HG02870 (cell line): ENCODE results near the gene CCBE1.
A peak's percentile ranks its signal among the peaks of the same experiment; 100 is the strongest.

Experiments used
- ATAC-seq: cut with Tn5 transposase; IDR thresholded peaks from one replicate; pipeline ENCODE4 v1.9.1; 2021; ENCODE audit warnings: mild to moderate bottlenecking, moderate library complexity; ENCODE audit not compliant: unreplicated experiment

Gene CCBE1

DNA sequence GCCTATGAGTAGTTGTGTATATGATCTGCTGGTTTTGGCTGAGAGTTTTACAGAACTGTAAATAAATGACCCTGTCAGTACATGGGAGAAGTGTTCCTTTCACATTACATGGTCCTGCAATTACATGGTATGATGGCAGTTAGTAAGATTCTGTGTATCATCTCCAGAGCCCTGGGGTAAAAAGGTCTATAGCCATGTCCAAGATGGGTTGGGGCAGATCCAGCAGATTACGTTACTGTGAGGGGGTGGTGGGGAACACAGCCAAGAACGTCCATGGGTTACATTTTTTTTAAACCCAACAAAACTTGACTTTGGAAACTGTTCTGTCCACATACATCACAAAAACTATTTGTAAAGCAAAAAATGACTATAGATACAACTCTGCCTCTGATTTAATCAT is 274.0 kb downstream of the CCBE1 start:
- ATAC-seq: no peak

- no peak for ATAC-seq
Observed at GRCh38 chr18:59420244-59420643, 277.0 kb downstream of the CCBE1 start.

DNA sequence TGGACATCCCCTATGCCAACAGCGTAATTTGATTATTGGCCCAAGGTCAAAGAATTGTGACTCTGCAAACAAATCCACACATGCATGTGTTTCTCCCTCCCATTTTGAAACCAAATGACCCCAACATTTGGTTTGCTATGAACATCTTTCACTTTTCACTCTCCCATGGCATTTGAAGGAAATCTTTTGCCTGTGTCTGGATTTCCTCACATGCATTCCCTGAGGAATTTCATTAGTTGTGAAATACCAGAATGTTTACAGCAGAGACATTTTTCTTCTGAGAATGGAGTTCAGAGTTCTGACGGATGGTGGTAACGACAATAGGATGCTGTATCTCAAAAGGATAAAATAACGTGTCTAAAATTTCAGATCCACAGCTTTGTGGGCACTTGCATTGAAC is 277.8 kb downstream of the CCBE1 start:
- no peak for ATAC-seq

GRCh38 chr18:59416818-59417217 is 280.4 kb downstream of the CCBE1 start:
- ATAC-seq: no peak

DNA sequence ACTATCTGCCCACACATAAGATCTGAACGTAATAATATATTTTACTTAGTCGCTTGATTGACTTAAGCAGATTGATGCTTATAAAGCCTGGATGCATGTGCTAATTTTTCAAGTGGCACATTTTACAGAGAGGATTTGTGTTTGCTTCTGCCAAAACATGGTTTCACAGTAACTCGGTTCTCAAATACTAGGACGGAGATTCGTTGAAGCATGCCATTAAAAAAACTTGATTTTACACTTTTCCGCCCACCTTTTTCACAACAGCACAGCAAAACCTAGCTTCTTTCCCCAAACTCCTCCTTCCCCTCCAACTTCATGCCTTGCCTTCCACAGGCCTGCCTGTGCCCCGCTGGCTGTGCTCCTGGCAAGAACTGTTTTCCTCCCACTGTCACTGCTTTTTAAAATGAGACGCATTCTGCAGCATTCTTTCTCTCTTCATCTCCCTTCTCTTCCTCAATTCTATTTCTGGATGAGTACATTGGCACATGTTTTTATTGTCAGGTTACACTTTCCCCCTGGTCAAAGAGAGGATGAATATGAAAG is 283.0 kb downstream of the CCBE1 start:
- ATAC-seq: no peak

GRCh38 chr18:59402432-59403090 is 294.7 kb downstream of the CCBE1 start:
- peak; percentile 96 for ATAC-seq

- ATAC-seq: no peak
Observed at GRCh38 chr18:59400407-59400806, 296.8 kb downstream of the CCBE1 start.

GRCh38 chr18:59395226-59396175 is 301.7 kb downstream of the CCBE1 start:
- ATAC-seq: no peak

DNA sequence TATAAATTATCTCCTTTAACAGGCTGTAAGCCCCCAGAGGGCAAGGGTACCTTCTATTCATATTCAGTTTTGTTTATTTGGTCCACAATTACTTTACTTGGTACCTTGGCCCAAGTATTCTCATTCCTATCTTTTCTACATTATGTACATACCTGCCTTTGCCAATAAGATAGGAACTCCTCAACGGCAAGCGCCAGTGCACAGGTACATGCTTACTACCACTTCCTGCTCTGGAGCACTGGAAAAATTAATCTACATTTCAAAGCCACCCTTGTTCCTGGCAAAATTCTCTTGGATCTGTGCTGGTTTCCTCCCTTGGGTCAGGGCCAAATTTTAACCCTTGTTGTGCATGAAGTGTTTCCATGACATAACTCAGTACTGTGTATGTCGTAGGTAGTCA is 303.8 kb downstream of the CCBE1 start:
- ATAC-seq: no peak

DNA sequence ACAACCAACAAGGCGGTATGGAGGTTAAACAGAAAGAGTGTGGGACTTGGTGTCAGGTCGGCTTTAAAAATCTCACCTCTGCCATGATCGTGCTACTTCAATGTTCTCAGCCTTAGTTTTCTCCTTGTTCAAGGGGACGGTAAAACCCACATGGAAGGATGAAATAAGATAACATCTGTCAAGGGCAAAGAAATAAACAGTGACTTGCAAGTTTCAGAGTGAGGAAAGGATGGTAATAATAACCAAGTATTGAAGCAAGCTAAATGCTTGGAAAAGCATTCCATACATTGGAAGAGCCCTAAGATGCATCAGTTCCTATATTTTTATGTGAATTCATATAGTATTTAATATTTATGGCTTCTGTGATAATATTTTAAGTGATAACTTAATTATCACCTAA is 308.4 kb downstream of the CCBE1 start:
- no peak for ATAC-seq

DNA sequence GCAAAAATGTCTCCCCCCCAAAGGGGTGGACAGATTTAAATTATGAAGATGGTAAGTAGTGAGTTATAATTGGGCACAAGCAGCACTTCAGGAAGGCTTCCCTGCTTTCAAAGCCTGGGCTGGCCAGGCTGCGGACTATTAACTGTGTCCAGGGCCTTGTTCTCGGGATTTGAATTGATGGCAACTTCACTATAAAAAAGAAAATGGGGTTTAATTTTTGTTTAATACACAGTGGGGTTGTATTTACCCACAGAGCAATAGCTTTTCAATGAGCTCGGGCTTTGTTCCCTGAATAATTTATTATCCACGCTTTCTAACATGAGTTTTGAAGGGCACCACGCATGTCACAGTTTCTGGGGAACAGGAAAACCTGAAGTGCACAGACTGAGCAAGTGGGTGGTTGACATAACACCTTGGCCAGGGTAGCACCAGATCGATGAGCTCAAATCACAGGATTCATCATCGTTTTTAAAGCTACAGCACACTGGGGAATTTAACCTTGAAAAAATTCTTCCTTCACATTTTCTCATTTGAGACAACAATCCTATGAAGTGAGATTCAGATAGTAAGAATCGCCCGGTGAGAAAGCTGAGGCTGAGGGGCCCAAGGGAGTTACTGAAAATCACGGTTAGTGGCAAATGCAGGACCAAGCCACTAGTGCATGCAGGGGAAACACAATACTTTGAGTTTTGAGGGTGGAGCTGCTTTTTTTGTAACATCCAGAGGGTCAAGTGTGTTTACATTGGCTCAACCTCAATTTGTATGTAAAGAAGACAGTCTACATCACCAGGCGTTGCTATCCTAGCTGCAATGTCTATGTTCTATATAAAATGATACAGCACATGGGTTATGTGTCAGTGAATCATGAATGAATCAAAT is 309.3 kb downstream of the CCBE1 start:
- ATAC-seq: no peak

- ATAC-seq: no peak
Observed at GRCh38 chr18:59386909-59387686, 310.1 kb downstream of the CCBE1 start.

DNA sequence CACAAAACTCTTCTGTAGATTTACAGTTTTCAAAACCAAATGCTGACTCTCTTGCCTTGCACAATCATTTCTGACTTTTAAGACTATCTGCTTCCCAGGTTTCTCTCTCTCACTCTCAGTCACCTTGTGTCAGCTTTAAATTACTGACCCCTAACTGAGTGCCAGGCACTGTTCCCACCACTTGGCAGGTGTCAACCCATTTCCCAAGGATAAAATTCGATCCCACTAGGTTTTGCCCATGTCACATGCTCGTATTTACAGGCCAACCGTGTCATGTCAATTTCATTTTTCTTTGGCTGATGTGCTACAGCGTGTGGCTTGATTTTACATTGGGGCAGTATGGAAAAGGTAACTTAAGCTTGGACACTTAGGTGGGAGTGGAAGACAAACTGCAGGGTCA is 312.0 kb downstream of the CCBE1 start:
- no peak for ATAC-seq

GRCh38 chr18:59383851-59384250 is 313.4 kb downstream of the CCBE1 start:
- ATAC-seq: no peak

DNA sequence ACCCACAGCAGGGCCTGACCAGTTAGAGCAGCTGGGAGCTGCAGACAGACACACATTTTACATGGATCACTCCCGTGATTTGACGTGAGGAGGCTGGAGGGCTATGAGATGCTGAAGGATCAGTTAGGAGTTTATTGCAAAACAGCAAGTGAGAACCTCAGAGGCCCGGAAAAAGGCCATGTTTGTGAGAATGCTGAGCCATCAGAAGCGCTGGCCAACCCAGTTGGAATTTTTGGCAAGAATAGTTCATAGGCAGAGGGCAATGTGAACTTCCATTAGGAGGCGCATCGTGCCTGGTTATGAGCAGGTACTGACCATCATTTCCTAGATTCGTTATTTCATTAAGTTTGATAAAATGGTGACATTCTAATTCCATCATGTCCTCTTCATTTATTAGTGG is 314.8 kb downstream of the CCBE1 start:
- no peak for ATAC-seq

DNA sequence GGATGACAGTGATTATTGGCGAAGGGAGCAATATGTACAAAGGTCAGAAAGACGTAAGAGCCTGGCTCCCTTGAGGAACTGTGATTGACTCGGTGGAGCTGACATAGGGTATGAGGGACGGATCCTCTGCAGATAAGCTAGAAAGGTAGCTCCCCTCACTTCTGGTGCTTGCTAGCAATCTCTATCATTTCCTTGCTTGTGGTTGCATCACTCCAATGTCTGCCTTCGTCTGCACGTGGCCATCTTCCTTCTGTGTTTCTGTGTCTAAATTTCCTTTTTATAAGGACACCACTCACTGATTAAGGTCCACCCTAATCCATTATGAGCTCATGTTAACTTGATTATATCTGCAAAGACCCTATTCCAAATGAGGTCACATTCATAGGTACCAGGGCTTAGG is 315.3 kb downstream of the CCBE1 start:
- no peak for ATAC-seq
